GM21619 (cell line): ENCODE results near the gene MC4R.
"Not testable (repeated sequence)": the region's sequence is repeated elsewhere in the genome, so short reads cannot be mapped to it uniquely, and the experiment has no call there.

Source experiments
- ATAC-seq: cut with Tn5 transposase; IDR thresholded peaks from one replicate; pipeline ENCODE4 v1.9.1; 2021; ENCODE audit not compliant: unreplicated experiment

MC4R gene

GRCh38 chr18:60372596-60372995 lies at the start of gene MC4R:
Gene MC4R (minus strand): TSS chr18:60372775. CDS start chr18:60372349, 426 bp downstream.
- ATAC-seq: no peak

DNA sequence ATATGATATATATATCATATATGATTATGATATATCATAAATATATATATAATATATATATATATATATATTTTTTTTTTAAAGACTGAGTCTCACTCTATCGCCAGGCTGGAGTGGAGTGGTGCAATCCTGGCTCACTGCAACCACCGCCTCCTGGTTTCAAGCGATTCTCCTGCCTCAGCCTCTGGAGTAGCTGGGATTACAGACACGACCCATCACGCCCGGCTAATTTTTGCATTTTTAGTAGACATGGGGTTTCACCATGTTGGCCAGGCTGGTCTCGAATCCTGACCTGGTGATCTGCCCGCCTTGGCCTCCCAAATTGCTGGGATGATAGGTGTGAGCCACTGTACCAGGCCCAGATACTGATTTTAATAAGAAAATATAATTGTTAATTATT lies 49.7 kb upstream of the MC4R start:
- not testable (repeated sequence) for ATAC-seq

GRCh38 chr18:60421356-60422118 lies 49.0 kb upstream of the MC4R start:
- ATAC-seq: no peak

- ATAC-seq: no peak
Measured at GRCh38 chr18:60417946-60418345, 45.4 kb upstream of the MC4R start.

DNA sequence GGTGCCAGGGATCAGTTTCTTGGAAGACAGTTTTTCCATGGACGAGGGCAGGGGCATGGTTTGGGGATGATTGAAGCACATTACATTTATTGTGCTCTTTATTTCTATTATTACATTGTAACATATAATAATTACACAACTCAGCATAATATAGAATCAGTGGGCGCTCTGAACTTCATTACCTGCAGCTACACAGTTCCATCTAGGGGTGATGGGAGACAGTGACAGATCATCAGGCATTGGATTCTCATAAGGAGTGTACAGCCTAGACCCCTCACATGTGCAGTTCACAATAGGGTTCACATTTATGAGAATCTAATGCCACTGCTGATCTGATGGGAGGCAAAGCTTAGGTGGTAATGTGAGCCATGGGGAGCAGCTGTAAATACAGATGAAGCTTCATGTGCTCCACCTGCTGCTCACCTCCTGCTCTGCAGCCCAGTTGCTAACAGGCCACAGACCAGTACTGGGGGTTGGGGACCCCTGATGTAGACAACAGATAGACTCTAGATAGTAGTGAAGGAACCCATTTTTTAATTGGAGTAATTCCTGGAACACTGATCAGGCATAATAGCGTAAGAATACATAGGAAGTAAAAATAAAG lies 41.5 kb upstream of the MC4R start:
- no peak for ATAC-seq

- no peak for ATAC-seq
Measured at GRCh38 chr18:60411715-60412114, 39.1 kb upstream of the MC4R start.

GRCh38 chr18:60406721-60407120 lies 34.1 kb upstream of the MC4R start:
- ATAC-seq: no peak

DNA sequence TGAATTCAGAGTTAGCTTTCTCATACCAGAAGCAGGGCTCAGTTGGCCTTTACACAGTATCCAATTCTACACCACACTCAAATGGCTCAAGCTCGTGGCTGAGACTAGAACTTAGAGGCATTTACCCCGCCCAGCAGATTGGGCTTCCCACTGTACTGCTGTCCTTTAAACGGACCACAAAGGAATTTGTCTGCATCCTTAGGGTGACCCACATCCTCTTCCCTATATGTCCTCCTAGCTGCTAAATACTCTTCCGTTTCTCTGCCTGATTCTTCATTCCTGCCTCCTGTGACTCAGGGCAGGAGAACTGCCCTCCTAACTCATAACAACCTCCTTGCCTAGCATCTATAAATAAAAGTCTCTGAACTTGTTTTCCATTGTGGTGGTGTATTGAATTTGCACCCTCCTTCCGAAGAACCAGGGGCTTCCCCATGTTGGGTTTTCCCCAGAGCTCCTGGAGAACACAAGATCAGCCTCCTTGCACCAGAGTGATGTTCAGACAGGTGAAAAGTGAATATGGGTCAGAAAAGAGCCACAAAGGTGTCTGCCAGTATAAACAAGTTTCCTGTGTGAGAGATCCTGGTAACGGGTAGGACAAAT lies 32.0 kb upstream of the MC4R start:
- ATAC-seq: no peak

- no peak for ATAC-seq
Measured at GRCh38 chr18:60401346-60401745, 28.8 kb upstream of the MC4R start.

GRCh38 chr18:60391571-60392226 lies 19.1 kb upstream of the MC4R start:
- no peak for ATAC-seq

GRCh38 chr18:60389314-60389713 lies 16.7 kb upstream of the MC4R start:
- ATAC-seq: no peak

GRCh38 chr18:60385693-60386092 lies 13.1 kb upstream of the MC4R start:
- no peak for ATAC-seq

DNA sequence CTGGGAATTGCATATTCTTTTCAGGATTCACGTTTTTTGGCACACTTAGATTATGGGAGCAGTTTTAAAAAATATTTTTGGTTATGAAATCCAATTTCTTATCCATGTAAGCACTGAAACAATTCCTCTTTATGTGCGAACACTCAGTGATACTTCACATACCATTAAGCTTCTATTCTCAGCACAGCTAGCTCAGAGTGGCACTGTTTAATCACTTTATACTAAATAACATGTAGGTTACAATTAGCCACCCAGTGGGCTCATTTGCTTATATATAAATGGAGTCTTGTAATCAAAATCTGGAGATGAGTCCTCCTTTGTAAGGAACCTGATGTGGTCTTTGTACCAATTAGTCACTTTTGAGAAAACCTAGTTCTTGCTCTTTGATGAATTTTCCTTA lies 11.3 kb upstream of the MC4R start:
- no peak for ATAC-seq

- no peak for ATAC-seq
Measured at GRCh38 chr18:60377778-60378469, 5.3 kb upstream of the MC4R start.

- no peak for ATAC-seq
Measured at GRCh38 chr18:60372132-60372531, 443 bp downstream of the MC4R start.

- ATAC-seq: no peak
Measured at GRCh38 chr18:60358516-60358915, 14.1 kb downstream of the MC4R start.

DNA sequence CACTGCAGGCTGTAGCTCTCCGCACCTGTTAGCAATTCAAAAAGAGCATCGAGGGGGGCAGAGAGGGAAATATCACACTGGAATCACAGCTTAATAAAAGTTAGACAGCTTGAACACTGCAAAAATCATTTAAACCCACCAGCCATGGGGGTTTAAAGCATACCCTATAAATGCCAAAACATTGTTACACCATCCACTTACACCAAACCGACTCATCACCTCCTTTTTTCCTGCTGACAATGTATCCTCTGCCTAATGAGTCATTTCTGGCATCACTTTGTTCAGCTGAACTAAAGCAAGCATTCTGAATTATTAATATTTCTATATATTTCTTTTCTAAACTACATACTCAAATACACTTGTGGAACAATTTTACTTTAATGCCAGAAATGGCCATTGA lies 21.6 kb downstream of the MC4R start:
- ATAC-seq: no peak

DNA sequence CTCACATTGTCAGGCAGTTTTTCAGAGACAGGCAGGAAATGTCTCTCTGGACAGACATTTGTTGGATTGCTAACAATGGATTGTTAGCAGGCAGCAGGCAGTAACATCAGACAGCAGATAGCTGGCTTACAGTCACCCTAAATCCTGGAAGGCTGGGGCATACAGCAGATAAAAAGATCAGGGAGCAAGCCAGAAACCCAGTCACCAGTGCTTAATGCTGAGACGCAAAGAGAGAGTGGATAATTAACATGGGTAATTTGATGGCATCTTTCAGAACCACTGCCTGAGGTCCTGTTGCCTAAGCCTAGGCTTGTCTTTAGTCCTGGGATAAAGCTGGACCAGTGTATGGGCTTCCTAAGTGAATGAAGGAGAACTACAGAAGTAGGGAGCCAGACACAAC lies 22.4 kb downstream of the MC4R start:
- no peak for ATAC-seq

- no peak for ATAC-seq
Measured at GRCh38 chr18:60347526-60348045, 25.0 kb downstream of the MC4R start.

DNA sequence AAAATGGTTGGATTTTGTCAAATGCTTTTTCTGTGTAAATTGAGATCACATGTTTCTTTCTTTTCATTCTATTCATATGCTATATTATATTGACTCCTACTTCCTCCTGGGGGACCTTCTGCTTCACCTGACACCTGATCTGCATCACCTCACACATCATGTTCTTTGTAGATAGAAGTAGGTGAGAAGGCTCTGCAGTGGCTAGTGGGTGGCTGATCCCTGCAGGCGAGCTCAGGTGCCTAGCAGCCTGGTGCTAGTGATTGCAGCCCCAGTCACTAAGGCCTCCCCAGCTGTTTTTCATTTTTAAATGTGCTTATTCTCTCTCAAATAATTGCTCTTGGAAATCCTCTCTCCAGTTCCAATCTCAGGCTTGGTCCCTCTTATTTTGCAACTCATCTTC lies 33.6 kb downstream of the MC4R start:
- ATAC-seq: no peak

GRCh38 chr18:60331890-60332289 lies 40.7 kb downstream of the MC4R start:
- no peak for ATAC-seq
